MM.1S (cell line): ENCODE measurements around the gene BABAM1.

ENCODE experiments used
- EZH2 ChIP-seq: fragments of 300-600 bp; sonication (generic); optimal IDR thresholded peaks from 2 replicates; pipeline ENCODE3; 2017; ENCODE audit warnings: low read depth, mild to moderate bottlenecking, antibody characterized with exemption, low read length, mixed read lengths
- EZH2phosphoT487 ChIP-seq: fragments of 300-600 bp; sonication (generic); IDR thresholded peaks from 2 replicates; pipeline ENCODE4 v1.6.1; 2018; ENCODE audit warnings: antibody characterized with exemption, low read length
- TF ChIP-seq, protein P1 (sequence below): fragments of 300-600 bp; sonication (generic); IDR thresholded peaks from 2 replicates; pipeline ENCODE4 v1.5.1; 2016; ENCODE audit warnings: antibody characterized with exemption, low read length, mixed read lengths

DNA sequence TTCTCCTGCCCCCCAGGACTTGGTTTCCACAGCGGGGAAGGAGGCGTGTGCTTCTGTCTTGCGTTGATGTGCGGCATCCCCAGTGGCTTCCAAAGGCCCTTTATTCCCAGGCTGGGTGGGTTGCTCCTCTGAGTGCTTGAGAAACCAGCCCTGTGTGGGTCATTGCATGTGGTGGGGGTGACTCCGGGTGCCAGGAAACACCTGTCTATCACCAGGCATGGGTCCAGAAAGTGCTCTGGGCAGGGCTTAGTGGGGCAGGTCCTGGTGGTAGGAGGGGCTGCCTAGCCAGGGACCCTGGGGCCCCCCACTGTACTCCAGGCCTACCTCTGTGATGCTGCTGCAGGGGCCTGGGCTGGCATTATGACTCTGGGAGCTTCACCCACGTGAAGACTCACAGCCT is 51.7 kb downstream of the BABAM1 start:
- TF ChIP-seq, protein P1, sequence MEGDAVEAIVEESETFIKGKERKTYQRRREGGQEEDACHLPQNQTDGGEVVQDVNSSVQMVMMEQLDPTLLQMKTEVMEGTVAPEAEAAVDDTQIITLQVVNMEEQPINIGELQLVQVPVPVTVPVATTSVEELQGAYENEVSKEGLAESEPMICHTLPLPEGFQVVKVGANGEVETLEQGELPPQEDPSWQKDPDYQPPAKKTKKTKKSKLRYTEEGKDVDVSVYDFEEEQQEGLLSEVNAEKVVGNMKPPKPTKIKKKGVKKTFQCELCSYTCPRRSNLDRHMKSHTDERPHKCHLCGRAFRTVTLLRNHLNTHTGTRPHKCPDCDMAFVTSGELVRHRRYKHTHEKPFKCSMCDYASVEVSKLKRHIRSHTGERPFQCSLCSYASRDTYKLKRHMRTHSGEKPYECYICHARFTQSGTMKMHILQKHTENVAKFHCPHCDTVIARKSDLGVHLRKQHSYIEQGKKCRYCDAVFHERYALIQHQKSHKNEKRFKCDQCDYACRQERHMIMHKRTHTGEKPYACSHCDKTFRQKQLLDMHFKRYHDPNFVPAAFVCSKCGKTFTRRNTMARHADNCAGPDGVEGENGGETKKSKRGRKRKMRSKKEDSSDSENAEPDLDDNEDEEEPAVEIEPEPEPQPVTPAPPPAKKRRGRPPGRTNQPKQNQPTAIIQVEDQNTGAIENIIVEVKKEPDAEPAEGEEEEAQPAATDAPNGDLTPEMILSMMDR: no peak
- TF ChIP-seq EZH2 (no peak), EZH2phosphoT487 (no peak)
